OCI-LY1 (cell line): ENCODE results near the gene DLAT.

Source experiments
- H2AFZ ChIP-seq: fragments of 200-600 bp; sonication (generic), shearing (Covaris generic); 2 replicates; pipeline ENCODE4 v1.6.0; 2014; ENCODE audit warnings: antibody characterized with exemption, mild to moderate bottlenecking, low read length
- H3F3A ChIP-seq: fragments of 200-600 bp; sonication (generic), shearing (Covaris generic); 2 replicates; pipeline ENCODE4 v1.6.0; 2014; ENCODE audit warnings: mild to moderate bottlenecking, antibody characterized with exemption, low read length, moderate library complexity; ENCODE audit not compliant: insufficient read depth
- H3K27ac ChIP-seq: fragments of 200-600 bp; sonication (generic); 2 replicates; pipeline ENCODE4 v1.5.1; 2014; ENCODE audit warnings: low read length, mixed run types, mild to moderate bottlenecking, low read depth; ENCODE audit not compliant: poor library complexity, severe bottlenecking
- H3K27me3 ChIP-seq: fragments of 200-600 bp; sonication (generic); 2 replicates; pipeline ENCODE4 v1.6.0; 2014; ENCODE audit warnings: antibody characterized with exemption, mild to moderate bottlenecking, low read length, moderate library complexity; ENCODE audit not compliant: insufficient read depth
- H3K36me3 ChIP-seq: fragments of 200-600 bp; sonication (generic); 2 replicates; pipeline ENCODE4 v1.6.1; 2014; ENCODE audit warnings: mild to moderate bottlenecking, antibody characterized with exemption, low read length, moderate library complexity, mixed read lengths; ENCODE audit not compliant: insufficient read depth
- H3K4me1 ChIP-seq: fragments of 200-600 bp; sonication (generic); 2 replicates; pipeline ENCODE4 v1.5.1; 2014; ENCODE audit warnings: mild to moderate bottlenecking, low read length, moderate library complexity; ENCODE audit not compliant: insufficient read depth, severe bottlenecking
- H3K4me2 ChIP-seq: fragments of 200-600 bp; sonication (generic), shearing (Covaris generic); 2 replicates; pipeline ENCODE4 v1.6.1; 2014; ENCODE audit warnings: low read length
- H3K4me3 ChIP-seq: fragments of 200-600 bp; sonication (generic); 2 replicates; pipeline ENCODE4 v1.5.1; 2014; ENCODE audit warnings: low read length, low read depth, mild to moderate bottlenecking, mixed read lengths; ENCODE audit not compliant: poor library complexity, severe bottlenecking
- H3K79me2 ChIP-seq: fragments of 200-600 bp; shearing (Covaris generic); 2 replicates; pipeline ENCODE4 v1.6.1; 2016; ENCODE audit warnings: mixed run types, low read length, mixed read lengths; ENCODE audit not compliant: insufficient read depth
- H3K9ac ChIP-seq: fragments of 200-600 bp; sonication (generic), shearing (Covaris generic); 2 replicates; pipeline ENCODE4 v1.6.1; 2014; ENCODE audit warnings: mild to moderate bottlenecking, low read length, mixed read lengths
- H3K9me2 ChIP-seq: fragments of 200-600 bp; sonication (generic), shearing (Covaris generic); 2 replicates; pipeline ENCODE4 v1.6.1; 2014; ENCODE audit warnings: low read depth, mild to moderate bottlenecking, low read length, mixed read lengths
- H3K9me3 ChIP-seq: fragments of 200-600 bp; shearing (Covaris generic); 2 replicates; pipeline ENCODE4 v1.6.1; 2014; ENCODE audit warnings: low read length, mixed read lengths
- H4K20me1 ChIP-seq: fragments of 200-600 bp; sonication (generic), shearing (Covaris generic); 2 replicates; pipeline ENCODE4 v1.6.0; 2016; ENCODE audit warnings: mild to moderate bottlenecking, low read length; ENCODE audit not compliant: insufficient read depth
- CTCF ChIP-seq: fragments of 200-600 bp; sonication (generic), shearing (Covaris generic); IDR thresholded peaks from 2 replicates; pipeline ENCODE4 v1.5.1; 2017; ENCODE audit warnings: mild to moderate bottlenecking, antibody characterized with exemption, low read length, moderate library complexity, mixed read lengths
- EZH2 ChIP-seq: fragments of 200-600 bp; sonication (generic), shearing (Covaris generic); IDR thresholded peaks from 2 replicates; pipeline ENCODE4 v1.8.0; 2017; ENCODE audit warnings: borderline replicate concordance, mixed run types, mild to moderate bottlenecking, antibody characterized with exemption, low read length, moderate library complexity, mixed read lengths

Gene DLAT

GRCh38 chr11:111983187-111983986 is 41.8 kb upstream of the DLAT start:
- no peaks in the 10 kb centered on the region for H3F3A ChIP-seq
- no peaks in the 10 kb centered on the region for H3K79me2 ChIP-seq
- no peaks in the 10 kb centered on the region for H3K9me3 ChIP-seq
- H3K4me2 ChIP-seq, result no peak overlapping the region
- H4K20me1 ChIP-seq, result no peaks in the 10 kb centered on the region
- TF ChIP-seq CTCF, result no peak
- TF ChIP-seq EZH2, result no peak
- no peaks in the 10 kb centered on the region for H3K27me3 ChIP-seq
- no peak overlapping the region for H3K9ac ChIP-seq
- H3K36me3 ChIP-seq, result no peaks in the 10 kb centered on the region
- H3K9me2 ChIP-seq, result no peaks in the 10 kb centered on the region
- no peak overlapping the region for H3K27ac ChIP-seq
- H3K4me1 ChIP-seq, result no peaks in the 10 kb centered on the region
- no peak overlapping the region for H2AFZ ChIP-seq
- no peak overlapping the region for H3K4me3 ChIP-seq

- Histone ChIP-seq H3K27ac (no peak overlapping the region), H3K4me2 (no peak overlapping the region), H3K9ac (no peak overlapping the region), H3K9me3 (no peaks in the 10 kb centered on the region), H3K4me3 (no peak overlapping the region), H3K79me2 (no peaks in the 10 kb centered on the region), H2AFZ (no peak overlapping the region), H3K4me1 (no peaks in the 10 kb centered on the region), H3K36me3 (peaks cover 10% of the 10 kb centered on the region), H3F3A (no peaks in the 10 kb centered on the region), H4K20me1 (no peaks in the 10 kb centered on the region), H3K9me2 (no peaks in the 10 kb centered on the region), H3K27me3 (no peaks in the 10 kb centered on the region)
- no peak for TF ChIP-seq EZH2
- TF ChIP-seq CTCF, result no peak
These were observed 38.6 kb upstream of the DLAT start for GRCh38 chr11:111986589-111986988.

- Histone ChIP-seq H3K4me3 (no peak overlapping the region), H3K9ac (no peak overlapping the region), H3K27ac (no peak overlapping the region), H3K9me3 (no peaks in the 10 kb centered on the region), H3K79me2 (no peaks in the 10 kb centered on the region), H3K36me3 (peaks cover 26% of the 10 kb centered on the region), H3K4me2 (no peak overlapping the region), H4K20me1 (no peaks in the 10 kb centered on the region), H2AFZ (no peak overlapping the region), H3K4me1 (no peaks in the 10 kb centered on the region), H3K9me2 (no peaks in the 10 kb centered on the region), H3K27me3 (no peaks in the 10 kb centered on the region), H3F3A (no peaks in the 10 kb centered on the region)
- no peak for TF ChIP-seq CTCF
These were observed 34.8 kb upstream of the DLAT start for GRCh38 chr11:111990381-111990780.
